ENCODE measurements around the gene SLC29A3. TPM values are rescaled to one million over a fixed set of nuclear protein-coding genes. Genes with fewer than 3 reads are reported as not detected.
"Not testable (repeated sequence)": the region's sequence is repeated elsewhere in the genome, so short reads cannot be mapped to it uniquely, and the experiment has no call there.

SLC29A3 gene
- total RNA-seq, result 10.8 TPM

DNA sequence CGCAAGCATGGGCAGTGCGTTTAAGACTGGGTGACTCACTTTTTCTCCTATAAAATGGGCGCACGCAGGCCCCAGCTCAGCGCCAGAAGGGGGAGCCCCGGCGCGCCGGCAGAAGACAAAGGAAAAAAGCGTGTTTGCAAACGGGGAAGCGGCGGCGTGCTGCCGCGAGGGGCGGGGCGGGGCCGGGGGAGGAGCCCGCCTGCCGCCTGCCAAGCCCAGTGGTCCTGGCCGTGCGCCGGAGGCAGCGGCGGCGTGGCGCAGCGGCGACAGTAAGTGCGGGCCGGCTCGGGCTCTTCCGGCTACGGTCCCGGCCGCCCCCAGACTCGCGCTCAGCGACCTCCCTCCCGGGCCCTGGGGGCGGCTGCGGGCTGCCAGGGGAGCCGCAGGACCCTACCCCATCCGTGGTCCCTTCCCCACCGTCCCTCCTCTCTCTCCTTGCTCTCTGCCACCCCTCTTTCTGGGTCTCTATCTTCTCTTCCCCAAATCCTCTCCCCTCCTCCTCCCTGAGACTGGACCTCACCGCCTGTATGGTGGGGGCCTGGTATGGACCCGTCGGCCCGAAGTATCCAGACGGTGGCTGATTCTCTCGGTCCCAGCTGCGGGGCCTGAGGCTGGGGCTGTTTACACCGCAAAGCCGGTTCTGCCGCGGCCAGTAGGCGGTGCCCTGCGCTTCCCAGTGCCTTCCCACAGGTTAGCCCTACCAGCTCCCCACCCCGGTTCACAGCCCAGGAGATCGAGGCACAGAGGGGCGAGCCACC lies at the start of gene SLC29A3:
Gene SLC29A3, plus strand, starts transcription at position 218 of the 758 bp plus-strand sequence. Its CDS starts 51 bp downstream, at position 269.
- peak; percentile 65 to 86 (median 82) for DNase-seq (ENCODE audit: low read depth in 2 of 3, low spot score in 2 of 3)

GRCh38 chr10:71269301-71270288 lies 49.5 kb upstream of the SLC29A3 start:
- no peak for DNase-seq (ENCODE audit: low read depth in 2 of 3, low spot score in 2 of 3)

DNA sequence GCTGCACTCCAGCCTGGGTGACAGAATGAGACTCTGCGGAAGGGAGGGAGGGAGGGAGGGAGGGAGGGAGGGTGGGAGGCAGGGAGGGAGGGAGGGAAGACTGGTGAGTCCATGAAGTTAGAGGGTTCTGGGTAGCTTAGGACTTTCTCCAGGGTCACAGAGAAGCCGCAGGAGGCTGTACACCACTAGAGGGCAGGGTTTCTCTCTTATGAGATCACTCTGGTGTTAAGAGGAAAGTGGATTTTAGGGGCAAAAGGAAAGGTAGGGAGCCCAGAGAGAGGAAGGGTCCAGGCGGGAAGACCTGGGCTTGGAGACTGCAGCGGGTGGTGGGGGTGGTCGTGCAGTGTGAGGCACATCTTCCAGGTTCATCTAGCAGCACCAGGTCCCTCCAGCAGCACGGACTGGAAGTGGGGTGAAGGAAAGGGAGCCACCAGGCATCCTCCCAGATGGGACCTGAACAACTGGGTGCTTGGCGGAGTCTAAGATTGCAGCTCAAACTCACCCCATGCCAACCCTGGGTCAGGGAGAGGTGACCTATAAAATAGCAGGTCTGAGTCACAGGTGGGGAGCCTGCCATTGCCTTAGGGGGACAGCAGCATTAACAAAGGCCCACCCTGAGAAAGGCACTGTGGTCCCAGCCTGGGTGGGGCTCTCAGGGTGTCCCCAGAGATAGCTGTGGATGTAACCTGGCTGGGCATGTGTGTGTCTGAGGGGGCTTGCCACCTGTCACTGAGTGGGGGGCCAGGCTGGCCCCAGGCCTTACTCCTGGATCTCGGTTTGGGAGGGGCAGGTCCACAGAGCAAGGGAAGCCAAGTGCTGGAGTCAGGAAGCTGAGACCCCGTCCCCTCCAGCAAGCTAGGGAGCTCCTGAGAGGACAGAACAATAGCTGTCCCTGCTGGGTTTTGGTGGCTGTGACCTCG lies 48.5 kb upstream of the SLC29A3 start:
- peak in 2 of 3 donors; percentile 63 to 75 for DNase-seq (ENCODE audit: low read depth in 2 of 3, low spot score in 2 of 3)

GRCh38 chr10:71271662-71272055 lies 47.4 kb upstream of the SLC29A3 start:
- DNase-seq (ENCODE audit: low read depth in 2 of 3, low spot score in 2 of 3), result peak in 2 of 3 donors; percentile 70 to 88

- no peak for DNase-seq (ENCODE audit: low read depth in 2 of 3, low spot score in 2 of 3)
These were observed 46.8 kb upstream of the SLC29A3 start for GRCh38 chr10:71272056-71272771.

DNA sequence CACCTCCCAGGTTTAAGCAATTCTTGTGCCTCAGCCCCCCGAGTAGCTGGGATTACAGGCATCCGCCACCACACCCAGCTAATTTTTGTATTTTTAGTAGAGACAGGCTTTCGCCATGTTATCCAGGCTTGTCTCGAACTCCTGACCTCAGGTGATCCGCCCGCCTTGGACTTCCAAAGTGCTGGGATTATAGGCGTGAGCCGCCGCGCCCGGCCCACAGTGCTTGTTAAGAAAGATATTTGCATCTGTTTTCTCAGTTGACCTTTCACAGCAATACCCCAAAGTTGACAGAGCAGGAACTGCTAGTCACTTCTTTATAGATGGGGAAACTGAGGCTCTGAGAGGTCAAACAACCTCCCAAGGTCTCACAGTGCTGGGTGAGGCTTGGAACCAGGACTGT lies 46.1 kb upstream of the SLC29A3 start:
- DNase-seq (ENCODE audit: low read depth in 2 of 3, low spot score in 2 of 3), result not testable (repeated sequence)

DNA sequence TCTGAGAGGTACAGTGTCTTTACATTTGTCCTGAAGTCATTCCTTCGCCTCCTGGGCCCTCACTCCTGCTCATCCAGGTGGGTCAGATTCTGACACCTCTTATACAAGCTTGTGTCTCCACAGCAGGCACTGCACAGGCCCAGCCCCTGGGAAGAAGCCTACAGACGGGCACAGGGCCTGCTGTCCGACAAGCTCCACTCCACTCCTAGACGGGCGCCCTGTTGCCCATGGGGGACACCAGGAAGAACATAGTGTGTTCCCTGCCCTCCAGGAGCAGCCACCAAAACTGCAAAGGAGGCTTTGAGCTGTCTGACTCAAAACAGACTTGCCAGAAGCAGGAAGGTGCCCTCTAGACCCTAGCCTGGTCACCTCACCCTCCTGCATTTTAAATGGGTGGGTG lies 45.6 kb upstream of the SLC29A3 start:
- no peak for DNase-seq (ENCODE audit: low read depth in 2 of 3, low spot score in 2 of 3)

DNA sequence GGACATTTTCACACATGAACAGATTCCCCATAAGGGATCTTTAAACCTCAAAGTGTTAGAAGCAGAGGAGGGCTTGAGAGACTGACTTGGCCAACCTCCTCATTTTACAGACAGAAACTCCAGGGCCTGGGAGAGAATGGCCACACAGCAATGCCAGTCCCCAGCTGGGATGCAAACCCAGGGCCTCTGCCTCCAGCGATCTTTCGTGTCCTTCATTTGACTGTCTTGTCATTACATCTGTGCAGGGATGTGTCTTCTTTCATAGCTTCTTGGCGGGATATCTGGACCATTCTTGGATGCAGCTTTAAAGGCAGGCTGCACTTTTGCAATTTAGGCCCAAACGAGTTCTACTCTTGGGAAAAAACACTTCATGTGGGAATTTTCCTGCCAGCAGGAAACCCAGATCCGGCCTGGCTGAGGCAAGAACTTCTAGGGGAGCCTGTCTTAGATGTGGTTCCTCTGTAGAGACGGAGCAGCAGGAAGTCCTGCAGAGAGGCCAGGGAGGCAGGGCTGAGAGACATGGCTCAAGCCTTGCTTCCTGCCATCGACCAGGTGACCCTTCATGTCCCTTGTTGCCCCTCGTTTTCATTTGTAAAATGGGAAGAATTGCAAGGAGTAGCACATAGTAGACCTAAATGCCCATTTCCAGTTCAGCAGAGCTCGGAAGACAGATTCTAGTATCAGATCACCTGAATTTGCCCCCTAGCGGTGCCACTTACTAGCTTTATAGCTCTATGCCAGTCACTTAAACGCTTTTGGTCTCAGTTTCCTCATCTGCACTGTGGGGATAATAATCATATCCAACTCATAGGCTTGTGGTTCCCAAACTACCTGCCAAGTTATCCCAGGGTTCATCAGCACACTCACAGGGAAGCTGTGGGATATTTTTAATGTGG lies 43.9 kb upstream of the SLC29A3 start:
- DNase-seq (ENCODE audit: low read depth in 2 of 3, low spot score in 2 of 3), result no peak

DNA sequence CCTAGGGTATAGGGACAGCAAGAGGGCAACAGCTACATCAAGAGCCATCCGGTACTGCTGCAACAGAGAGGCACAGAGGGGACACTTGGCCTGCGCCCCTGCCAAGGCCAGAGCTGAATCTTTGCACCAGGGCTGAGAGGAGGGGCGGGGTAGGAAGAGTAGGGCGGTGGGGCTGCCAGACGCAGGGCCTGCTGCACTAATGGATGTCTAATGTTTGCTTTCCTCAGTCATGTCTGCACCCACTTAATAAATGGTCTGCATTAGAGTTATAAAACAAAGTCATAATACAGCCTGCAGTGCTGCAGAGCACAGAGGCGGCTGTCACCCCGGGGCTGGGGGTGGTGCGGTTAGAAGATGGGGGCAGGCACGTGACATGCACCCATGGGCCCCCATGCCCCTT lies 42.2 kb upstream of the SLC29A3 start:
- no peak for DNase-seq (ENCODE audit: low read depth in 2 of 3, low spot score in 2 of 3)

DNA sequence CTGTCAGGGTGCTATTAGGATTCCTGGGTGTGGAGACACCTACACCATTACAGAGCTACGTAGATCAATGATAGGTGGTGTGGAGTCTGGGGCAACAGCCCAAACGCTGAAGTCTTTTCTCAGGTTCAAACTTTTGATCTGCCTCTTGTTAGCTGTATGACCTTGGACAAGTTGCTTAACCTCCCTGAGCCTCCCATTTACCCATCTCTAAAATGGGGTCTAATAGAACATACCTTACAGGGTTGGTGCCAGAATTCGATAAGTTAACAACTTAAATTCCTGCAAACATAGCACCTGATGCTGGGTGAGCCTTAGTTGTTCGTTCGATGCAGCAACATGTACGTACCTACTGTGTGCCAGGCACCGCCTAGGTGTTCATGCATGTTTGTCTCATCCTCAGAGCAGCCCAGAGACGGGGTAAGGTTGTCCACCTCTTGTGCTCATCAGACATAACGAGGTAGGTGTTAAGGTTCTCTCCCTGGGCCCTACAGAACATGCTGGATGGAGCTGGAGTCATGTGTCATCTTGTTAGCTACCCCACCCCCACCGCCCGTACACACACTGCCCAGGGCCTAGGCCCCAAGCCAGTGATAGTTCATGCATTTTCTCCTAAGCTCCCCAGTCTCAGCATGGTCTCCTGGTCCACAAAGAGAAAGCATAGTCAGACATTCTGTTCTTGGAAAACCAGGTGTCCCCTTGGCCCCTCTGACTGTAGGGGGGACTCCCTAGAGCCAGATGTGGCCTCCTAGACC lies 41.0 kb upstream of the SLC29A3 start:
- no peak for DNase-seq (ENCODE audit: low read depth in 2 of 3, low spot score in 2 of 3)

DNA sequence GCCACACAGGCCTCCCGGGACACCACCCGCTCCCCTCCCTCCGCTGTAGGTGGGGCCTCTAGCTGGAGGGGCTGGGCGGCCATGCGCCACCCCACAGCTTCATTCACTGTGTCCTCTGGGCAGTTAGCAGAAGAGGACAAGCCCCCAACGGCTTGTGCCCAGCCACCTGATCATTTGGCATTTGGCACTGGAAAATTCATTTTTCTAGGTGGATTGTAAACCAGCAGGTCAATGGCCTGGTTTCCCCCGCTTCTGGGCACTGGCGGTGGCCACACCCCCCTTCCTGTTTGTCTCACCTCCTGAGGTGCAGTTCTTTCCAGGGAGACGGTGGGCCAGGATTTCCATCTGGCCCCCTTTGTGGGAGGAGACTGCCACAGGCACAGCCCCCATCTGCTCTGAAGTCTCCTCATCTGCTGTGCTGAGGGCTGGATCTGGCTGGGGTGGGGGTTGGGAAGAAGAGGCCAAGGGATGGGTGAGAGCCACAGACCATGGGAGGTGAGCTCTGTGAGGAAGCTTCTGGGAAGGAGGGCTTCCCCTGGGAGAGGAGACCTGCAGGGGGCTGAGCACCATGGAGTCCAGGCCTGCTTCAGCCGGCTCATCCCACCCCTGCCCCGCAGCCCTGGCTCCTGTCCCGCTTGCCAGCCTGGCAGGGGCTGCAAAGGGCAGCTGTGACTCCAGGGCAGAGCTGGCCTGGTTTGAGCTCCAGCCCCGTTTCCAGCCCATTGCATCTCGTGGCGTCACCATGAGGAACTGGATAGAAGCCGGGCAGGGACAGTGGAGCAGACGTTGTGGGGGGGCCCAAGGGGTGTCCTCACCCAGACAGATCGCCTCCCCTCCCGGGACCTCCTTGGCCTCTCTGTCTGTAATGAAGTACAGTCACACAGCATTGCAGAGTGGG lies 40.1 kb upstream of the SLC29A3 start:
- no peak for DNase-seq (ENCODE audit: low read depth in 2 of 3, low spot score in 2 of 3)

DNA sequence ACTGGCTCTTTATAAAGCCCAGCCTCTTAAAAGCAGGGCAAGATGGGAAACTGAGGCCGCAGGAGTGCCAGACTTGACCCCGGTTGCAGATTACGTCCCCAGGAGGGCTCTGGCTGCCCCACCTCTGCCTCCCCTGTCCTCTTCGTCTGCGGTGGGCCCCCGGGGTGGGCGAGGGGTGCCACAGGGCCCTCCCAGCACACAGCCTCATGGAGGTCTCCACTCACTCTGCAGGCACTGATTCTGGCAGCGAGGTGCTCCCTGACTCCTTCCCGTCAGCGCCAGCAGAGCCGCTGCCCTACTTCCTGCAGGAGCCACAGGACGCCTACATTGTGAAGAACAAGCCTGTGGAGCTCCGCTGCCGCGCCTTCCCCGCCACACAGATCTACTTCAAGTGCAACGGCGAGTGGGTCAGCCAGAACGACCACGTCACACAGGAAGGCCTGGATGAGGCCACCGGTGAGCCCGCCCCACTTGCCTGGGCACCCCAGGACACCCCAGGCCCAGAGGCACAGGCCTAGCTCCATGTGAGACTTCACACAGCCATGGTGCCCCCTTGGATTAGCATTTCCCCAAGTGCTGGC lies 39.4 kb upstream of the SLC29A3 start:
- DNase-seq (ENCODE audit: low read depth in 2 of 3, low spot score in 2 of 3), result no peak

DNA sequence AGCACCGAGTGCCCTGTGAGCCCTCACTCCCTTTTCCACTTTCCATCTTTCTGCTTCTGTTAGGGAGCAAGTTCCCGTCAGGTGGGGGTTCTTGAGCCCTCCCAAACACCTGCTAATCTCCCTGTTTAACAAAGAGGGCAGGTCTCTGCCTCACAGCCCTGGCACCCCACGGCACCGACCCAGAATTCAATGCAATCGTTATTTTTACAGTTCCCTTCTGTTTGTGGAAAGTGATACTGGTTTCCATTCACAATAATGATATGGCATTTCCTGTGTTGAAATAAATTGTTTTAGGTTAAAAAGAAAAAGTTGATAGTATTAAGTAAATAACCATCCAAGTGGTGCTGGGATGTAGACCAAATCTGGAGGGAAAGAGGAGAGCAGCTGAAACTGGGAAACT lies 38.8 kb upstream of the SLC29A3 start:
- no peak for DNase-seq (ENCODE audit: low read depth in 2 of 3, low spot score in 2 of 3)

DNA sequence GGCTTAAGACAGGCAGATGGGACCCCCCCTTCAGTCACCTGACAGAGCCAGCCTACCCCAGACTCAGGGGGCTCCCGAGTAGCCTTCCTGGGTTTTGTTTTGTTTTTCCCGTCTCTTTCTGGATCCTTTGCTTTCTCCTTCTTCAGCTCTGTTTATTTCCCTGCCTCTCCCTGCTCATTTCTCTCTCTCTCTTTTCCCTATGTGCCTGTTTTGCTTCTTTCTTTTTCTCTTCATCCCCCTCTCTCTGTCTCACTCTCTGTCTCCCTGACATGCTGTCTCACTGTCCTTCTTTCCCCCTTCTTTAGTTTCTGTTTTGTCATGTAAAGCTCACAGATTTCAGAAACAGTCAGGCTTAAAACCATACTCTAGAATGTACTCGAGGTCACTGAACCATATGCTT lies 38.2 kb upstream of the SLC29A3 start:
- no peak for DNase-seq (ENCODE audit: low read depth in 2 of 3, low spot score in 2 of 3)

- no peak for DNase-seq (ENCODE audit: low read depth in 2 of 3, low spot score in 2 of 3)
These were observed 37.3 kb upstream of the SLC29A3 start for GRCh38 chr10:71281646-71282322.

GRCh38 chr10:71282323-71282680 lies 36.8 kb upstream of the SLC29A3 start:
- no peak for DNase-seq (ENCODE audit: low read depth in 2 of 3, low spot score in 2 of 3)
